Measurements from ENCODE around the gene ABHD16B. TPM values are rescaled to one million over a fixed set of nuclear protein-coding genes. Genes with fewer than 3 reads are reported as not detected.
A peak's percentile ranks its signal among the peaks of the same experiment; 100 is the strongest.

The ABHD16B gene
- total and polyA plus RNA-seq, 8 donors = 0.37 to 0.43 TPM; not detected in 6

DNA sequence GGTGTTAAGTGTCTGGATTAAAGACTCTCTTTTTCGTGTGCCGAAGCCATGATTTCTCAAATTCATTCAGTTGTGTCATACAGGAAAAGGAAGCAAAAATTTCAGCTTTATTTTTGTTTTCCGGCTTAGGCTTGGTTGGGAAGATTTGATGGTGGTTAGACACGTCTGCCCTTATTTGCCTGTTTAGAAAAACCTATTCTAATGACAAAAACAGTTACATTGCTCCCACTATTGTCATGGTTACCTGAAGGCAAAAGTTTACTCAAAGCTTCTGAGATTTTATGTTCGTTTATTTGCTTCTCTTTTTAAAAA is 34.6 kb downstream of the ABHD16B start:
- peaks cover 38 to 64% (median 56%) of the 10 kb centered on the region in 4 donors for H3K4me1 ChIP-seq
- intact Hi-C loops (cut with DNase I; ENCODE audit: low total_unique reads) = no loop called here
- H3K9me3 ChIP-seq = no peaks in the 10 kb centered on the region
- peak overlapping the region; percentile 61 to 73 (median 69) for H3K4me3 ChIP-seq
- 0 to 2% (median 1%) methylated on average over 5 of the region's 5 CpGs for WGBS, 5 donors
- H3K27me3 ChIP-seq = no peaks in the 10 kb centered on the region
- TF ChIP-seq EP300 (IDR thresholded peaks at IDR 0.05) (no peak), POLR2AphosphoS5 (IDR thresholded peaks at IDR 0.05) (no peak), POLR2A (IDR thresholded peaks at IDR 0.05) (no peak)
- TF ChIP-seq, protein P1, sequence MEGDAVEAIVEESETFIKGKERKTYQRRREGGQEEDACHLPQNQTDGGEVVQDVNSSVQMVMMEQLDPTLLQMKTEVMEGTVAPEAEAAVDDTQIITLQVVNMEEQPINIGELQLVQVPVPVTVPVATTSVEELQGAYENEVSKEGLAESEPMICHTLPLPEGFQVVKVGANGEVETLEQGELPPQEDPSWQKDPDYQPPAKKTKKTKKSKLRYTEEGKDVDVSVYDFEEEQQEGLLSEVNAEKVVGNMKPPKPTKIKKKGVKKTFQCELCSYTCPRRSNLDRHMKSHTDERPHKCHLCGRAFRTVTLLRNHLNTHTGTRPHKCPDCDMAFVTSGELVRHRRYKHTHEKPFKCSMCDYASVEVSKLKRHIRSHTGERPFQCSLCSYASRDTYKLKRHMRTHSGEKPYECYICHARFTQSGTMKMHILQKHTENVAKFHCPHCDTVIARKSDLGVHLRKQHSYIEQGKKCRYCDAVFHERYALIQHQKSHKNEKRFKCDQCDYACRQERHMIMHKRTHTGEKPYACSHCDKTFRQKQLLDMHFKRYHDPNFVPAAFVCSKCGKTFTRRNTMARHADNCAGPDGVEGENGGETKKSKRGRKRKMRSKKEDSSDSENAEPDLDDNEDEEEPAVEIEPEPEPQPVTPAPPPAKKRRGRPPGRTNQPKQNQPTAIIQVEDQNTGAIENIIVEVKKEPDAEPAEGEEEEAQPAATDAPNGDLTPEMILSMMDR (IDR thresholded peaks at IDR 0.05) = no peak
- peak in 1 of 2 donors; percentile 48 for DNase-seq
- H3K27ac ChIP-seq = peak overlapping the region; percentile 87 to 95 (median 89)
- H3K36me3 ChIP-seq = peaks cover 2 to 14% (median 11%) of the 10 kb centered on the region in 4 donors

DNA sequence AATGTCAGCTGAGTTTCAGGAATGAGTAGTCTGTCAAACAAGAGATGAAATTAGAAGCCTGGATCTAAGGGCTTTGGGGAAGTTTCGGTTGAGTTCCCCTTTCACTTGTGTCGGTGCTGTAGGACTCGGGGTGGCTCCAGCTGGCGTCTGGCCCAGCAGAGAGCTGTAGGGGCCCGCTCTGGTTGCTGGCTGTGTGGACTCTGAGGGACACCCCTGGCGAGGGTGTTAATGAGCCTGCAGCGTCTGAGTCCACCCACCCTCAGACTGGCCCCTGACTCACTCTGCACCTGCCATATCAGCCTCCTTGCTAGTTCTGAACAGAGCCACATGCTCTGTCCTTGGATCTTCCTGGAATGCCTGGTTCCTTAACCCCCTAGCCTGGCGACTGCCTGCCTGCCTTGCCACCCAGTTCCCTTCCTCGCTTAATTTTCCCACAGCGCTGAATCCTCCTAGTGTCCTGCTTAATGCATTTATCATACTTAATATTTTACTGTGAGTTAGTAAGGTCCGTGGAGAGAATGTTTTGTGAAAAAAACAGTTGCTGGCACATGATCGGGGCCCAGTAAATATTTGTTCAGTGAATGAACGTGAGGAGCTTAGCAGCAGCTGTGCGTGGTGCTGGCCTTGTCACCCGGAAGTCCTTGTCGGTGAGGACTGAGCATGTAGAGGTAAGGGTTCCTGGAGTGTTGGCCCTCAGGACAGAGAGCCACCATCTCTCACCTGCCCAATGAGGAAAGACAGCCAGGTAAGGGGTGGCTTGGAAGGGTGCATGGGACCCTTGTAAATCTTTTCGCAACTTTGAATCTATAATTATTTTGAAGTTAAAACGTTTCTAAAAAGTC is 35.2 kb downstream of the ABHD16B start:
- peaks cover 41 to 70% (median 62%) of the 10 kb centered on the region in 4 donors for H3K4me1 ChIP-seq
- 5 to 9% (median 8%) methylated on average over 17 to 18 of the region's 18 CpGs for WGBS, 5 donors

DNA sequence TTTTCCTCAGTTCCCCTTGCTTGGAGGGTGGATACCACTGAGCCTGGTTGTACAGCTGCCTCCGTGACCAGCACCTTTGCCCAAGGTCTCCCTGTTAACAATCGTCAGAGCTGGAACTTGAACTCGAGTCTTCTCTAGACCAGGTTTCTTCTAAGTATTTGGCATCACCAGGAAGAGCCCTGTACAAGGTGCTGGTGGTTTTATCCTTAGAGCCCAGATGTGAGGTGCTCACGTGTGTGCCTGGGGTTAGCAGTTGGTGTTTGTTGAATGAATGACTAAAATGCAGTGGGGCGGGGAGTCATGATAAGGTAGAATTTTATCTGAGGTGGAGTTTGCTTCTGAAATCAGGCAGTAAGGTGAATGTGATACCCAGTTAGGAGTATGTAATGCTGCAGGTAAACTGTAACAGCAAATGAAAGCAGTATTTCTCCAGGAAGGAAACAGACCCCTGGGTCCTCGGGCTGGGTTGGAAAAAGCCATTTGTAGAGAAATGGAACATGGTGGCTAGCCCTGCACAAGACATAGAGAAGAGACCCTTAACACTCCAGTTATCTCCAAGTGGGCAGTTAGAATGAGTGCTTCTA is 36.8 kb downstream of the ABHD16B start:
- no peak for TF ChIP-seq POLR2A (IDR thresholded peaks at IDR 0.05)
- TF ChIP-seq POLR2AphosphoS5 (IDR thresholded peaks at IDR 0.05) = peak in 1 of 3 donors; percentile 3
- H3K4me3 ChIP-seq = peak overlapping the region in 1 of 4 donors; percentile 61
- H3K27ac ChIP-seq = peak overlapping the region; percentile 59 to 95 (median 88)
- intact Hi-C loops (cut with DNase I; ENCODE audit: low total_unique reads) = no loop called here
- H3K27me3 ChIP-seq = no peaks in the 10 kb centered on the region
- H3K9me3 ChIP-seq = no peaks in the 10 kb centered on the region
- 43 to 70% (median 59%) methylated on average over 6 of the region's 6 CpGs for WGBS, 5 donors
- DNase-seq = peak in 1 of 2 donors; percentile 26
- H3K36me3 ChIP-seq = peaks cover 0 to 7% (median 3%) of the 10 kb centered on the region in 4 donors
- peaks cover 43 to 86% (median 67%) of the 10 kb centered on the region in 4 donors for H3K4me1 ChIP-seq

More for the DNA sequence above, 35.2 kb downstream of the ABHD16B start:
- intact Hi-C loops (cut with DNase I; ENCODE audit: low total_unique reads) = no loop called here
- Histone ChIP-seq H3K4me3 (peak overlapping the region; percentile 61 to 73 (median 69)), H3K9me3 (no peaks in the 10 kb centered on the region), H3K27ac (peak overlapping the region; percentile 87 to 95 (median 89)), H3K36me3 (peaks cover 0 to 12% (median 7%) of the 10 kb centered on the region in 4 donors), H3K27me3 (no peaks in the 10 kb centered on the region)
- peak; percentile 81 to 83 for DNase-seq
- peak in 1 of 3 donors; percentile 64 for TF ChIP-seq POLR2AphosphoS5 (IDR thresholded peaks at IDR 0.05)
- TF ChIP-seq, protein P1 (IDR thresholded peaks at IDR 0.05) = no peak

DNA sequence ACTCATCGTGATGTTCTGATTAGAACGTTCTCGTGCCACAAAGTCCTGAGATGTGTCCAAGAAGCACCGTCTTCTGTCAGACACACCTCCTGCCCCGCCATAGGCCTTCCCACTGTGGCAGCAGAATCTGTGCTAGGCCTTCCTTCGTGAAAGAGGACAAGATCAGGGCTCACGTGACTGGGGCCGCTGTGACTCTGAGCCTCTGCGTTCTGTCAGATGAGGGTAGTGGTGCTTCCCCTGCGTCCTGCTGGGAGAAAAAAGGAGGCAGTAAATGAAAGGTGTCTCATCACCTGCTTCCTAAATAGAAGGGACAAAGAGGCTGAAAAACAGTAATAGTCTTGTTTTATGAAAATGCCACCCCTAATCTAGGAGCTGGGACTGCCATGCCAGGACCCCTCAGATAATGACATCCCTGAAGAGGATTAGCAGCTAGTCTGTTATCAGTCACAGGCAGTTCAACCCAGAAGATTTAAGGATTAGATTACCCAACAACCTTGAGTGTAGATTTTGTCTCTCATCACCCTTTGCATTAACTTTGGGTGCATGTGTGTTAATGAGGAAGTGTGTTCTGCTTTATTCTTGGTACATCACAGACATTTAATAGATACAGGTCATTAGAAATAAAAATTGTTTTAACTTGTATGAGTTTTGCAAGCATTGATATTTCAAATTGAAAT is 37.7 kb downstream of the ABHD16B start:
- Histone ChIP-seq H3K4me1 (peaks cover 43 to 93% (median 66%) of the 10 kb centered on the region in 4 donors), H3K36me3 (peaks cover 0 to 7% (median 3%) of the 10 kb centered on the region in 4 donors), H3K4me3 (no peak overlapping the region), H3K27ac (peak overlapping the region in 4 of 5 donors; percentile 59 to 95 (median 88)), H3K27me3 (no peaks in the 10 kb centered on the region), H3K9me3 (no peaks in the 10 kb centered on the region)
- intact Hi-C loops (cut with DNase I; ENCODE audit: low total_unique reads) = no loop called here
- DNase-seq = no peak
- WGBS, 5 donors = 71 to 83% (median 81%) methylated on average over 10 of the region's 10 CpGs
- no peak for TF ChIP-seq EP300 (IDR thresholded peaks at IDR 0.05)
- TF ChIP-seq POLR2A (IDR thresholded peaks at IDR 0.05) = no peak
- TF ChIP-seq, protein P1 (IDR thresholded peaks at IDR 0.05) = no peak
- TF ChIP-seq POLR2AphosphoS5 (IDR thresholded peaks at IDR 0.05) = no peak

Measured in stomach (tissue), 9 donors.